Psoas muscle (tissue), 8 donors: ENCODE results near the gene KRTAP17-1. TPM values are rescaled to one million over a fixed set of nuclear protein-coding genes. Genes with fewer than 3 reads are reported as not detected.

Source experiments
- ATAC-seq, 4 donors: fragments of 200-7000 bp; cut with Tn5 transposase; one replicate each; pipeline ENCODE4 v1.9.1; 2020; ENCODE audit warnings: moderate library complexity in 3 of 4, mild to moderate bottlenecking in 2 of 4
- DNase-seq, 2 donors: peaks; one replicate each; pipeline ENCODE4 v3.0.0-alpha.2; 2020
- H3K27ac ChIP-seq: fragments of 200-600 bp; one replicate; pipeline ENCODE4 v1.8.0; 2022
- H3K27me3 ChIP-seq, 3 donors: fragments of 200-600 bp in 1 of 3; one replicate each; pipeline versions ENCODE4 v1.6.1 to v1.8.0; 2013 to 2022; ENCODE audit warnings: low read length in 2 of 3, mild to moderate bottlenecking in 2 of 3, moderate library complexity in 1 of 3; ENCODE audit not compliant: insufficient read depth in 3 of 3
- H3K36me3 ChIP-seq, 2 donors: fragments of 200-600 bp in 1 of 2; one replicate each; pipeline versions ENCODE4 v1.6.1 to v1.8.0; 2013 to 2022; ENCODE audit warnings: low read depth in 1 of 2, mild to moderate bottlenecking in 1 of 2, moderate library complexity in 1 of 2; ENCODE audit not compliant: insufficient read depth in 1 of 2
- H3K4me1 ChIP-seq: fragments of 200-600 bp; one replicate; pipeline ENCODE4 v1.8.0; 2022
- H3K4me3 ChIP-seq: fragments of 200-600 bp; one replicate; pipeline ENCODE4 v1.8.0; 2022; ENCODE audit warnings: mild to moderate bottlenecking
- H3K9me3 ChIP-seq: fragments of 200-600 bp; one replicate; pipeline ENCODE4 v1.8.0; 2022
- WGBS, 3 donors: extraction: QIAGEN DNeasy Blood & Tissue Kit; methylation state at CpG; one replicate each; pipeline versions ENCODE4 v1.1.6 to v1.1.7; 2013; 5-methylcytosine and 5-hydroxymethylcytosine counted together
- intact Hi-C, 2 donors: fragments of 100-400 bp; cut with DNase I; formaldehyde crosslinking; loops; one replicate each; pipeline versions ENCODE4 v1.11.0 to v1.14.2; 2022
- polyA plus RNA-seq, 3 donors: library from polyadenylated mRNA; stranded (reverse); fragments of 200-250 nt; gene quantifications; one replicate each; pipeline ENCODE4 v1.2.3, GENCODE V29; 2013
- total RNA-seq, 4 donors: library from RNA; stranded (reverse); fragmentation: NEBNext Ultra II Directional in 2 of 4; extraction: Animal tissue kit (Norgen Biotek cat#: 25700) in 2 of 4; gene quantifications; one replicate each; pipeline versions ENCODE4 v1.2.1 to v1.2.4, GENCODE V29; 2021 to 2023
- TF ChIP-seq, protein P1 (sequence below): fragments of 200-600 bp; IDR thresholded peaks from one replicate; pipeline ENCODE4 v1.8.0; 2022; ENCODE audit warnings: antibody characterized with exemption
- donor health status: healthy with polysubstance abuse.
- donor health status: DM: no; HTN: no; CAD: no; lungs with moderate emphysema.
- donor health status: Bipolar disorder and iron deficiency.
- donor health status: healthy.
- donor health status: DM: yes; HTN: yes; CAD: no.
- donor health status: DM: no; HTN: no; CAD: no.
- donor health status: DM: no; HTN: no; CAD: no.
- donor health status: DM: yes; HTN: yes; CAD: no.

Gene KRTAP17-1
- total and polyA plus RNA-seq, 7 donors: not detected

DNA sequence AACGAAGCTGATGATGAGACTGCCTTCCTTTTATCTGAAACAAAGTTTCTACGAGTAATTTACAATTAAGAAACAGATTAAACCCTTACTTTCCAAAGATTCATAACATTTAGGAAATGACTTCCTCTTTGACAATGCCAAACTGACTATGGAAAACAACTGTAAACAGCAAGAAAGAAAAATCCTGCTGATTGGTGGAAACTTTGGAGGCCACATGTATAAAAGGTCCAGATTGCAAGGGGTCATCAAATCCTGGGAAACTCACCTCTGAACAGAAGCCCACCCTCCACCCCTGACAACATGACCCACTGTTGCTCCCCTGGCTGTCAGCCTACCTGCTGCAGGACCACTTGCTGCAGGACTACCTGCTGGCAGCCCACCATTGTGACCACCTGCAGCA is 50.4 kb downstream of the KRTAP17-1 start, which contains the start of gene KRTAP9-6:
KRTAP9-6 (plus strand) TSS at position 301 of the 400 bp plus-strand sequence; CDS start at position 301, 0 bp downstream.
- ATAC-seq: no peak
- Histone ChIP-seq H3K4me1 (no peaks in the 10 kb centered on the region), H3K27me3 (peaks cover 0 to 4% (median 0%) of the 10 kb centered on the region in 3 donors), H3K36me3 (no peaks in the 10 kb centered on the region), H3K9me3 (no peaks in the 10 kb centered on the region), H3K27ac (no peak within 1 kb of the TSS), H3K4me3 (no peak within 1 kb of the TSS)
- TF ChIP-seq, protein P1, sequence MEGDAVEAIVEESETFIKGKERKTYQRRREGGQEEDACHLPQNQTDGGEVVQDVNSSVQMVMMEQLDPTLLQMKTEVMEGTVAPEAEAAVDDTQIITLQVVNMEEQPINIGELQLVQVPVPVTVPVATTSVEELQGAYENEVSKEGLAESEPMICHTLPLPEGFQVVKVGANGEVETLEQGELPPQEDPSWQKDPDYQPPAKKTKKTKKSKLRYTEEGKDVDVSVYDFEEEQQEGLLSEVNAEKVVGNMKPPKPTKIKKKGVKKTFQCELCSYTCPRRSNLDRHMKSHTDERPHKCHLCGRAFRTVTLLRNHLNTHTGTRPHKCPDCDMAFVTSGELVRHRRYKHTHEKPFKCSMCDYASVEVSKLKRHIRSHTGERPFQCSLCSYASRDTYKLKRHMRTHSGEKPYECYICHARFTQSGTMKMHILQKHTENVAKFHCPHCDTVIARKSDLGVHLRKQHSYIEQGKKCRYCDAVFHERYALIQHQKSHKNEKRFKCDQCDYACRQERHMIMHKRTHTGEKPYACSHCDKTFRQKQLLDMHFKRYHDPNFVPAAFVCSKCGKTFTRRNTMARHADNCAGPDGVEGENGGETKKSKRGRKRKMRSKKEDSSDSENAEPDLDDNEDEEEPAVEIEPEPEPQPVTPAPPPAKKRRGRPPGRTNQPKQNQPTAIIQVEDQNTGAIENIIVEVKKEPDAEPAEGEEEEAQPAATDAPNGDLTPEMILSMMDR: no peak
- intact Hi-C loops: no loop called here
- WGBS, 3 donors: 60 to 70% (median 66%) methylated on average over 2 of the region's 2 CpGs
- no peak for DNase-seq

Other genes starting within 250 kb of the KRTAP17-1 start
Only the 30 nearest of the 35 such genes appear.
- gene KRTAP4-9, start 210.3 kb downstream of the KRTAP17-1 start, total RNA-seq: not detected
- gene KRTAP4-9, start 210.3 kb downstream of the KRTAP17-1 start, polyA plus RNA-seq: not detected
- not detected for gene KRTAP4-11, start 197.3 kb downstream of the KRTAP17-1 start, total RNA-seq
- gene KRTAP4-11, start 197.3 kb downstream of the KRTAP17-1 start, polyA plus RNA-seq: not detected
- not detected for gene KRTAP4-12, start 191.5 kb downstream of the KRTAP17-1 start, total RNA-seq
- not detected for gene KRTAP4-12, start 191.5 kb downstream of the KRTAP17-1 start, polyA plus RNA-seq
- not detected for gene KRTAP4-6, start 175.2 kb downstream of the KRTAP17-1 start, total RNA-seq
- not detected for gene KRTAP4-6, start 175.2 kb downstream of the KRTAP17-1 start, polyA plus RNA-seq
- gene KRTAP4-5, start 165.9 kb downstream of the KRTAP17-1 start, total RNA-seq: not detected
- gene KRTAP4-5, start 165.9 kb downstream of the KRTAP17-1 start, polyA plus RNA-seq: not detected
- gene KRTAP4-4, start 155.0 kb downstream of the KRTAP17-1 start, total RNA-seq: not detected
- not detected for gene KRTAP4-4, start 155.0 kb downstream of the KRTAP17-1 start, polyA plus RNA-seq
- gene KRTAP4-3, start 147.5 kb downstream of the KRTAP17-1 start, total RNA-seq: not detected
- not detected for gene KRTAP4-3, start 147.5 kb downstream of the KRTAP17-1 start, polyA plus RNA-seq
- gene KRTAP4-2, start 137.5 kb downstream of the KRTAP17-1 start, total RNA-seq: not detected
- not detected for gene KRTAP4-2, start 137.5 kb downstream of the KRTAP17-1 start, polyA plus RNA-seq
- gene KRTAP4-1, start 130.8 kb downstream of the KRTAP17-1 start, total RNA-seq: not detected
- not detected for gene KRTAP4-1, start 130.8 kb downstream of the KRTAP17-1 start, polyA plus RNA-seq
- gene KRTAP9-1, start 125.8 kb downstream of the KRTAP17-1 start, total RNA-seq: not detected
- not detected for gene KRTAP9-1, start 125.8 kb downstream of the KRTAP17-1 start, polyA plus RNA-seq
- not detected for gene KRTAP9-2, start 89.1 kb downstream of the KRTAP17-1 start, total RNA-seq
- not detected for gene KRTAP9-2, start 89.1 kb downstream of the KRTAP17-1 start, polyA plus RNA-seq
- not detected for gene KRTAP9-3, start 83.3 kb downstream of the KRTAP17-1 start, total RNA-seq
- gene KRTAP9-3, start 83.3 kb downstream of the KRTAP17-1 start, polyA plus RNA-seq: not detected
- not detected for gene KRTAP9-8, start 77.7 kb downstream of the KRTAP17-1 start, total RNA-seq
- gene KRTAP9-8, start 77.7 kb downstream of the KRTAP17-1 start, polyA plus RNA-seq: not detected
- not detected for gene KRTAP9-4, start 66.0 kb downstream of the KRTAP17-1 start, total RNA-seq
- gene KRTAP9-4, start 66.0 kb downstream of the KRTAP17-1 start, polyA plus RNA-seq: not detected
- not detected for gene KRTAP9-9, start 60.3 kb downstream of the KRTAP17-1 start, total RNA-seq
- not detected for gene KRTAP9-9, start 60.3 kb downstream of the KRTAP17-1 start, polyA plus RNA-seq
- gene KRTAP9-6, start 50.3 kb downstream of the KRTAP17-1 start, total RNA-seq: not detected
- not detected for gene KRTAP9-6, start 50.3 kb downstream of the KRTAP17-1 start, polyA plus RNA-seq
- not detected for gene KRTAP9-7, start 40.0 kb downstream of the KRTAP17-1 start, total RNA-seq
- gene KRTAP9-7, start 40.0 kb downstream of the KRTAP17-1 start, polyA plus RNA-seq: not detected
- not detected for gene KRTAP29-1, start 12.9 kb downstream of the KRTAP17-1 start, total RNA-seq
- gene KRTAP29-1, start 12.9 kb downstream of the KRTAP17-1 start, polyA plus RNA-seq: not detected
- not detected for gene KRTAP16-1, start 6.4 kb downstream of the KRTAP17-1 start, total RNA-seq
- not detected for gene KRTAP16-1, start 6.4 kb downstream of the KRTAP17-1 start, polyA plus RNA-seq
- not detected for gene KRT33A, start 35.1 kb upstream of the KRTAP17-1 start, total RNA-seq
- not detected for gene KRT33A, start 35.1 kb upstream of the KRTAP17-1 start, polyA plus RNA-seq
- gene KRT33B, start 54.1 kb upstream of the KRTAP17-1 start, total RNA-seq: not detected
- not detected for gene KRT33B, start 54.1 kb upstream of the KRTAP17-1 start, polyA plus RNA-seq
- gene KRT34, start 66.6 kb upstream of the KRTAP17-1 start, total RNA-seq: not detected
- gene KRT34, start 66.6 kb upstream of the KRTAP17-1 start, polyA plus RNA-seq: not detected
- gene KRT31, start 81.9 kb upstream of the KRTAP17-1 start, total RNA-seq: 1 to 10 TPM in 2 of 4 donors, under 1 TPM in 2; 0.38 to 4.6 (median 2.7) TPM
- gene KRT31, start 81.9 kb upstream of the KRTAP17-1 start, polyA plus RNA-seq: 1 to 10 TPM in 1 of 3 donors, under 1 TPM in 2; 0.18 to 2.8 (median 0.23) TPM
- gene KRT37, start 108.9 kb upstream of the KRTAP17-1 start, total RNA-seq: not detected
- gene KRT37, start 108.9 kb upstream of the KRTAP17-1 start, polyA plus RNA-seq: not detected
- gene KRT38, start 125.3 kb upstream of the KRTAP17-1 start, total RNA-seq: not detected
- gene KRT38, start 125.3 kb upstream of the KRTAP17-1 start, polyA plus RNA-seq: under 1 TPM in 1 of 3 donors, not detected in 2; 0.03 TPM
- gene KRT32, start 151.7 kb upstream of the KRTAP17-1 start, total RNA-seq: under 1 TPM in 1 of 4 donors, not detected in 3; 0.15 TPM
- under 1 TPM in 2 of 3 donors, not detected in 1; 0.12 to 0.31 TPM for gene KRT32, start 151.7 kb upstream of the KRTAP17-1 start, polyA plus RNA-seq
- gene KRT35, start 165.4 kb upstream of the KRTAP17-1 start, total RNA-seq: not detected
- gene KRT35, start 165.4 kb upstream of the KRTAP17-1 start, polyA plus RNA-seq: not detected
- not detected for gene KRT36, start 174.2 kb upstream of the KRTAP17-1 start, total RNA-seq
- gene KRT36, start 174.2 kb upstream of the KRTAP17-1 start, polyA plus RNA-seq: under 1 TPM in 1 of 3 donors, not detected in 2; 0.04 TPM
- gene KRT13, start 189.9 kb upstream of the KRTAP17-1 start, total RNA-seq: 1 to 10 TPM in 2 of 4 donors, not detected in 2; 1.3 to 2.7 TPM
- 1 to 10 TPM in 2 of 3 donors, under 1 TPM in 1; 0.13 to 3.3 (median 2.8) TPM for gene KRT13, start 189.9 kb upstream of the KRTAP17-1 start, polyA plus RNA-seq
- gene KRT15, start 203.2 kb upstream of the KRTAP17-1 start, total RNA-seq: under 1 TPM in 1 of 4 donors, not detected in 3; 0.11 TPM
- gene KRT15, start 203.2 kb upstream of the KRTAP17-1 start, polyA plus RNA-seq: under 1 TPM; 0.08 to 0.56 (median 0.26) TPM